ENCODE measurements around the gene RFPL3.

RFPL3 gene

DNA sequence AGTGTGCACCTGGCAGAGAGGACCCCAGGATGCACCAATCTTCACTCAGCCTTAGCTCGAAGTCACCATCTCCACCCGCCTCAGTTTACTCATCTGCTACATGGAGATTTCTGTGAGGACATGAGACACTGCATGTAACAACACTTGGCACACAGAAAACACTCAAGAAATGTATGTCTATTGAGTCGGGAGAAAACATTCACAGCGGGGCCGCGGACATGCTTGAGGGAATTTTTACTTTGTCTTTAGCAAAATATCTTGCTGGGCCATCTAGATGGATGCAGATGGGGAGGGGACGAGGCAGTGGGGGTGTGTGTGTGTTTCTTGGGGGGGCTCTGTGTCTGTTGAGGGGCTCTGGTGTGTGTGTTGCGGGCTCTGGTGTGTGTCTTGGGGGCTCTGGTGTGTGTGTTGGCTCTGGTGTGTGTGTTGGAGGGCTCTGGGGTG is 28.4 kb upstream of the RFPL3 start:
- Histone ChIP-seq H3K27me3 (ENCODE audit: control insufficient read depth, insufficient read depth, low read length) (no peaks in the 10 kb centered on the region), H3K9me3 (ENCODE audit: control insufficient read depth, insufficient read depth, low read length) (no peaks in the 10 kb centered on the region), H3K4me1 (ENCODE audit: control insufficient read depth, insufficient read depth, low read length) (peaks cover 5% of the 10 kb centered on the region; the same call in 1 of the 2 replicates), H3K36me3 (ENCODE audit: control insufficient read depth, insufficient read depth, low read length) (no peaks in the 10 kb centered on the region), H3K27ac (ENCODE audit: low read length) (no peak overlapping the region), H3K4me3 (ENCODE audit: low read length) (no peak overlapping the region)
- no CpG with 5 or more reads among the region's 8 CpGs for WGBS (ENCODE audit: insufficient coverage, insufficient read length)
- no peak for DNase-seq (ENCODE audit: low read depth, low spot score)

DNA sequence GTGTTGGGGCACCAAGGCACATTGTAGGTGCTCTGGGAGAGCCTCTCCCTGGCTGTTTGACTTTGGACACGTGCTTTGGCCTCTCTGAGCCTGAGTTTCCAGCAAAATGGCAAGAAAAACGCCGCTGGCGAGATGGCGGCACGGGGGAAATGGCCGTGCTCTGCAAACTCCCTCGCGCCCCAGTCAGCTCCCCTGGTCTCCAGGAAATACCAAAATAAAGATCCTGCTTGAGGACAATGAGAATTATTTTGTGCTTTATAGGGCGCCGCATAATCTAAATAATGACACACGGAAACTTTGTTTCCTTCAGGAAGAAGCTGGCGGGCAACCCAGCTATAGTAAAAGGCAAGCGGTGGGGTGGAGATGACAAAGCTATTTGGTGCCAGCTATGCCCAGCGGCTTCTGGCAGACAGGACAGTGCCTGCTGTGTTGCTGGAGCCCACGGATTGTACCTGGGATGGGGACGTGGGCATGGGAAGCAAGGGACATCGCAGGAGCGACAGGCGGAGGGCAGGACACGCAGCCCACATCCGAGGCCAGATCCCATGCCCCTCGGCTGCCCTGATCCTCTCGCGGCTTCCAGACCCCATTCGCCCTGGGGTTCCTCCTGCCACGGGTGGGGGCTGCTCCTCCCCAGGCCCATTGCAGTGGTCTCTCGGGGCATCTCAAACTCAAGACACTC is 26.3 kb upstream of the RFPL3 start:
- H3K9me3 ChIP-seq (ENCODE audit: control insufficient read depth, insufficient read depth, low read length) = no peaks in the 10 kb centered on the region
- WGBS (ENCODE audit: insufficient coverage, insufficient read length) = no CpG with 5 or more reads among the region's 28 CpGs
- 0 out of 2 replicates have a peak, but pooled peaks cover 2% of the 10 kb centered on the region for H3K4me1 ChIP-seq (ENCODE audit: control insufficient read depth, insufficient read depth, low read length)
- no peaks in the 10 kb centered on the region for H3K27me3 ChIP-seq (ENCODE audit: control insufficient read depth, insufficient read depth, low read length)
- DNase-seq (ENCODE audit: low read depth, low spot score) = no peak
- no peaks in the 10 kb centered on the region for H3K36me3 ChIP-seq (ENCODE audit: control insufficient read depth, insufficient read depth, low read length)
- H3K27ac ChIP-seq (ENCODE audit: low read length) = no peak overlapping the region
- H3K4me3 ChIP-seq (ENCODE audit: low read length) = no peak overlapping the region

DNA sequence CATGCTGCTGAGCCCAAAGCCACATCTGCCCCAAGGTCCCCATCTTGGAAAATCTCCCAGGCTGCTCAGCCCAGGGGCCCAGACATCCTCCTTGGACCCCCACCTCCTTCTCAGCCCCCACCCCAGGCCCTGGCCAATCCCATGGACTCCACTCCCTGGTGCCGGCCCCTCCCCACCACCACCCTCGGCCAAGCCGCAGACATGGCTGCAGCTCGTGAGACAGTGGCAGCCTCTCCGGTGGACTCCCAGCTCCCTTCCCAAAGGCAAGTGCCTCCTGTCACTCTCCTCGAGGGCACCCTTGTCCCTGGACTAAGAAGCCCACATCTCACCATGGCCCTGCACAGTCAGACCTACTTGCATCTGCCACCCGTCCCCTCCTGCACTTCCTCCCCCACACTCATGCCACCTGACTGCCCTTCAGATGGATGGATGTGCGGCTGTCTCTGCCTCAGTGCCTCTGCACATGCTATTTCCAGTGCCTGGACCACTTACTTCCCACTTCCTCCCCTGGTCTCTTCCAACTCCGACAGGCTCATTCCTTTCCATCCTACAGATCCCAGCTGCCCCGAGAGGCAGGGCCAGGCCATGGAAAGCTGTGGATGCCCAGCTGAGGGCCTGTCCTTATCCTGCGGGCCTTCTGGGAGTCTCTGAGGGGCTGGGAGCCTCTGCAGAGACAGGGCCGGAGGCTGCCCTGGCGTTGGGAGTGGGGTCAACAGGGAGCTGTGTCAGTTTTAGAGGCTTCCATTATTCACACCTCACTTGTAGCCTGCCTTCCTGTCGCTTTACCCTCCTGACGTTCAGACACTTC is 25.5 kb upstream of the RFPL3 start:
- no peak overlapping the region for H3K27ac ChIP-seq (ENCODE audit: low read length)

DNA sequence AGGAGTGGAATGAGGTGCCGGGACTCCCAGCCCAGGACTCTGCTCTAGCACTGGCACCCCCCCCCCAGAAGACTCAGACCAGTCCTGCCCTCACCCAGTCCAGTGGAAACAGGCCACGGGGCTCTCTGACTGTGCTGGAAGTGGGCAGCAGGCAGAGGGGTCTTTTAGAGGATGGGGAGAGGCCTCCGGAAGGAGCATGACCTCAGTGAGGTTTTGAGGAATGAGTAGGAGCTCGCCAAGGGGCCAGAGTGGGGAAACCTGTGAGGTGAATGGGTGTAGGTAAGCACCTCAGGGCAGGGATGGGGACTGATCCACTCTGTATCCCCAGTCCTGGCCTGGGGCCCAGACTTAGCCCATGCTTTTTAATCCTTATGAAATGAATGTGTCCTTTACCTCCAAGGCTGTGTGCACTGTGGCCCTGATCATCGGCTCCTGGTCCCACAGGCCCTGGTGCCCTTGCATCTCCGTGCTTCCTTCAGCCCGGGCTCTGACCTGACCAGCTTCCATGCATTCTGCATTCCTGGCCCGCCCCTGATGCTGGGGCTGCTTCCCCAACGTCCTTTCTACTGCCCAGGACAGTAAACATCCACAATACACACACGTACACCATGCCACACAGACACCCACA is 24.4 kb upstream of the RFPL3 start:
- no peaks in the 10 kb centered on the region for H3K36me3 ChIP-seq (ENCODE audit: control insufficient read depth, insufficient read depth, low read length)
- WGBS (ENCODE audit: insufficient coverage, insufficient read length) = no CpG with 5 or more reads among the region's 10 CpGs

More for the DNA sequence above, 25.5 kb upstream of the RFPL3 start:
- Histone ChIP-seq H3K27me3 (ENCODE audit: control insufficient read depth, insufficient read depth, low read length) (no peaks in the 10 kb centered on the region), H3K9me3 (ENCODE audit: control insufficient read depth, insufficient read depth, low read length) (no peaks in the 10 kb centered on the region), H3K4me3 (ENCODE audit: low read length) (no peak overlapping the region), H3K36me3 (ENCODE audit: control insufficient read depth, insufficient read depth, low read length) (no peaks in the 10 kb centered on the region), H3K4me1 (ENCODE audit: control insufficient read depth, insufficient read depth, low read length) (0 out of 2 replicates have a peak, but pooled peaks cover 2% of the 10 kb centered on the region)
- no peak for DNase-seq (ENCODE audit: low read depth, low spot score)
- WGBS (ENCODE audit: insufficient coverage, insufficient read length) = no CpG with 5 or more reads among the region's 15 CpGs

DNA sequence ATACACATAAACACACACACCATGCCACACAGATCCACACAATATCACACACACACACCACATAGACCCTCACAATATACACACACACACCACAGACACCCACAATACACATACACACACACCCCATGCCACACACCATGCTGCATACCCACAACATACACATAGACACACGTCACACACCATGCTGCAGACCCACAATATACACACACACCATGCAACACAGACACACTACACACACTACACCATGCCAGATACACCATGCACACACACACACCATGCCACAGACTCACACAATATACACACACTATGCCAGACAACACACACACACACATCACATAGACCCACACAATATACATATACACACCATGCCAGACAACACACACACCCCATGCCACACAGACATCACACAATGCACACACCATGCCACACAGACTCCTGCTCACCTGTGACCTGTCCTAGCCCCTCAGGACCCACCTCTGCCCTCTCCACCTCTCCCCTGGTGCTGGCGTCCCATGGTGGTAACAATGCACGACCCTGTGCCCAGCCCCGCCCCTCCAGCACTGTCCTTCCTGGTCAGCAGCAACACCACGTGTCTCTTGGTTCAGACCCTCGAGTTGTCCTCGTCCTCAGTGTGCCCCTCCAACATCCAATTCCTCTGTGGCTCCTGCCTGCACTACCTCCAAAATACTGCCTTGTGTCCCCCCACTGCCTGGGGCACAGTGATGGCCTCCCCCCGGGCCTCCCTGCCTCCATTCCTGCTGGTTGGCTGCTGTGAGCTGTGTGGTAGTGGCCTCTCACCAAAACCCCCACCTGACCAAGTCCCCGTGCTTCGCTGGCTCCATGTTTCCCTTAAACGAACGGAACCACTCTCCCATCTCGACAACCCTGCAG is 23.7 kb upstream of the RFPL3 start:
- Histone ChIP-seq H3K36me3 (ENCODE audit: control insufficient read depth, insufficient read depth, low read length) (no peaks in the 10 kb centered on the region), H3K4me1 (ENCODE audit: control insufficient read depth, insufficient read depth, low read length) (0 out of 2 replicates have a peak, but pooled peaks cover 2% of the 10 kb centered on the region), H3K9me3 (ENCODE audit: control insufficient read depth, insufficient read depth, low read length) (no peaks in the 10 kb centered on the region), H3K4me3 (ENCODE audit: low read length) (no peak overlapping the region), H3K27ac (ENCODE audit: low read length) (no peak overlapping the region), H3K27me3 (ENCODE audit: control insufficient read depth, insufficient read depth, low read length) (no peaks in the 10 kb centered on the region)
- no peak for DNase-seq (ENCODE audit: low read depth, low spot score)
- no CpG with 5 or more reads among the region's 13 CpGs for WGBS (ENCODE audit: insufficient coverage, insufficient read length)

More for the DNA sequence above, 24.4 kb upstream of the RFPL3 start:
- no peaks in the 10 kb centered on the region for H3K27me3 ChIP-seq (ENCODE audit: control insufficient read depth, insufficient read depth, low read length)
- no peaks in the 10 kb centered on the region for H3K9me3 ChIP-seq (ENCODE audit: control insufficient read depth, insufficient read depth, low read length)
- H3K27ac ChIP-seq (ENCODE audit: low read length) = no peak overlapping the region
- no peak for DNase-seq (ENCODE audit: low read depth, low spot score)
- H3K4me3 ChIP-seq (ENCODE audit: low read length) = no peak overlapping the region
- 0 out of 2 replicates have a peak, but pooled peaks cover 2% of the 10 kb centered on the region for H3K4me1 ChIP-seq (ENCODE audit: control insufficient read depth, insufficient read depth, low read length)

DNA sequence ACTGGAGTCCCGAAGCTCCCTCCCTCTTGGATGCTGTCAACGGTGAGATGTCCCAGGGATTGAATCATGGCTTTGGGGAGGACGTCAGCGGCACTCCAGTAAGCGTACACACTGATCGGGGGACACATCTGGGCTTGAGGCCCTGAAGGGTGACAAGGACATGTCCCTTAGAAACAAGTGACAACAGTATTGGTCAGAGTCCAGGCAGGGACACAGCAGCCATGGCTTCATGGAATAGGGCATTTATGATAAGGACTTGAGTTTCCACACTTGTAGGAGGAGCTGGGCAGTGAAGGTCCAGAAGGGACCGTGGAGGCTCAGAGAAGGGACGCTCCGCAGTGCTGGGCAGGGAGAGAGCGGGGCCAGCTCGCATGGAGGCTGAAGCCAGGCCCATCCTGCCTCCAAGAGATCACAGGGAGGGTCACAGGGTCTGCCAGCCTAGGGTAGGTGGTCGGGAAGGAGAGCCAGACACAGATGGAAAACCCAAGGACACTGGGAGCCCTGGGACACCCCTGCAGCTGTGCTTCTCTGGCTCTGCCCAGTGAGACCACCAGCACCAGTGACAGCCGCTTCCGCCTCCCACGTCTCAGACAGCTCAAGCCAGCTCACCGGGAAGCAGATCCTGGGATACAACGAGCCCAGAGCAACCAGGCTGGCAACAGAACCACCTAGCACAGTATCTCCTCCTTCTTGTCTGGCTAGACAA is 22.9 kb upstream of the RFPL3 start:
- WGBS (ENCODE audit: insufficient coverage, insufficient read length) = no CpG with 5 or more reads among the region's 17 CpGs
- Histone ChIP-seq H3K27me3 (ENCODE audit: control insufficient read depth, insufficient read depth, low read length) (no peaks in the 10 kb centered on the region), H3K9me3 (ENCODE audit: control insufficient read depth, insufficient read depth, low read length) (no peaks in the 10 kb centered on the region), H3K36me3 (ENCODE audit: control insufficient read depth, insufficient read depth, low read length) (no peaks in the 10 kb centered on the region), H3K4me1 (ENCODE audit: control insufficient read depth, insufficient read depth, low read length) (0 out of 2 replicates have a peak, but pooled peaks cover 2% of the 10 kb centered on the region), H3K27ac (ENCODE audit: low read length) (no peak overlapping the region), H3K4me3 (ENCODE audit: low read length) (no peak overlapping the region)
- no peak for DNase-seq (ENCODE audit: low read depth, low spot score)

DNA sequence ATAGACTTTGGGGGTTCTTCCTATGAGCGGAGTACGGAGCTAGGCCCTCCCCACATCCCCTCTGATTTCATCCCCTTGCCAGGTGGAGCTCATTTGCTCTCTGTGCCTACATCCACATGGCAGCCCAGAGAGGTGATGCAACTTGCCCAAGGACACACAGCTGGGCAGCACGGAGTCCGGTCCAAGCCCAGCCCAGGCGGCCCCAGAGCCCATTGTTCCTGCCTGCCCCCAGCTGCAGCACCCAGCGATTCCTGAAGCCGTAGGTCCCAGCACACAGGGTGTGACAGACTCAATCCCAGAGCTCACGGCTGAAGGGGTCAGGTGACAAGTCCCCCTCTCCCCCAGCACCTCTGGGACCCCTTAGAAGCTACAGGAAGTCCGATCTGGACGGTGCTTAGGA is 22.2 kb upstream of the RFPL3 start:
- Histone ChIP-seq H3K4me3 (ENCODE audit: low read length) (no peak overlapping the region), H3K4me1 (ENCODE audit: control insufficient read depth, insufficient read depth, low read length) (0 out of 2 replicates have a peak, but pooled peaks cover 2% of the 10 kb centered on the region), H3K9me3 (ENCODE audit: control insufficient read depth, insufficient read depth, low read length) (no peaks in the 10 kb centered on the region), H3K27ac (ENCODE audit: low read length) (no peak overlapping the region), H3K36me3 (ENCODE audit: control insufficient read depth, insufficient read depth, low read length) (no peaks in the 10 kb centered on the region), H3K27me3 (ENCODE audit: control insufficient read depth, insufficient read depth, low read length) (no peaks in the 10 kb centered on the region)
- DNase-seq (ENCODE audit: low read depth, low spot score) = no peak
- WGBS (ENCODE audit: insufficient coverage, insufficient read length) = no CpG with 5 or more reads among the region's 10 CpGs

DNA sequence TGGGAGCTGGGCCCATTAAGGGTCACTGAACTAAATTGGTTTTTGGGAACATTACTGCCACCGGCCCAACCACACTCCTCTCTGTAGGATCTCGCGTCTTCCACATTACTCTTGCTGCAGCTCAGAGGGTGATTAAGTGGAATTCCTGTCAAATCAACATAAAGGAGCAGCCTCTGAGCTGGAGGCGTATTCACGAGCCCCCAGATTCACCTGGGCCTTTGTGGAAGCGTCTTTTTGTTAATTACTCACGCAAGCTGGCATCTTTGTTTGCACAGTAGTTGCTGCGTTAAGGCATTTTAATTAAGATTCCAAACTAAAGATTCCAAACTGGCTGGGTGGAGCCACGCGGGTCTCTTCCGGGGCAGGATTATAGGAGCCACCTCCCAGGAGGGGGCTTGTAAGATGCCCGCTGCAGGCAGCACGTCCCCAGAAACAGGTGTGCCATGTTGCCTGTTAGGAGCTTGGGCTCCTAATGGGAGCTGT is 21.5 kb upstream of the RFPL3 start:
- Histone ChIP-seq H3K27ac (ENCODE audit: low read length) (no peak overlapping the region), H3K9me3 (ENCODE audit: control insufficient read depth, insufficient read depth, low read length) (no peaks in the 10 kb centered on the region), H3K4me3 (ENCODE audit: low read length) (no peak overlapping the region), H3K36me3 (ENCODE audit: control insufficient read depth, insufficient read depth, low read length) (no peaks in the 10 kb centered on the region), H3K27me3 (ENCODE audit: control insufficient read depth, insufficient read depth, low read length) (no peaks in the 10 kb centered on the region), H3K4me1 (ENCODE audit: control insufficient read depth, insufficient read depth, low read length) (0 out of 2 replicates have a peak, but pooled peaks cover 2% of the 10 kb centered on the region)
- DNase-seq (ENCODE audit: low read depth, low spot score) = no peak
- no CpG with 5 or more reads among the region's 13 CpGs for WGBS (ENCODE audit: insufficient coverage, insufficient read length)

DNA sequence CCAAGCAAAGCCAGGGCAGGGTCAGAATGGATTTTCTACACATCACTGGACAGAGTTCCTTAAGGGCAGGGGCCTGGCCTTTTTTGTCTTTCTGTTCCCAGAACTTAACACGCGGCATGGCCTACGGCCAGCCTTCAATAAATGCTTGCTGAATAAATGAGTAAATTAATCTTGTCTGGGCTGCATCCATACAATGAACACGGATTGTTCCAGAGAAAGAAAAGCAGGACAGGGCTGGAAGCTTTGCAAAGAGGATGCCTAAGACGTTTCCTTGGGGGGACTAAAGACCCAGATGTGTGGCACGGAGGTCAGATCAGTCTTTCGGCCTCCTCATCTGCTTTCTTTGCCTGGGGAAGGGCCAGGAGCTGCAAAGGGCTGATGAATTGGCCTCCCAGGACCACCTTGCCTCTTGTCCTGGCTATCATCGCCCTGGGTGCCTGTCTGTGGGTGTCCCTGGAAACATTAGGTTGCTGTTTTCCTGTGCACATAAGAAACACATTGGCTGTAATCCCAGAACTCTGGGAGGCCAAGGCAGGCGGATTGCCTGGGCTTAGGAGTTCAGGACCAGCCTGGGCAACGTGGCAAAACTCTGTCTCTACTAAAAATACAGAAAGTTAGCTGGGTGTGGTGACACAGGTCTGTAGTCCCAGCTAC is 20.8 kb upstream of the RFPL3 start:
- Histone ChIP-seq H3K4me3 (ENCODE audit: low read length) (no peak overlapping the region), H3K9me3 (ENCODE audit: control insufficient read depth, insufficient read depth, low read length) (no peaks in the 10 kb centered on the region), H3K27me3 (ENCODE audit: control insufficient read depth, insufficient read depth, low read length) (no peaks in the 10 kb centered on the region), H3K4me1 (ENCODE audit: control insufficient read depth, insufficient read depth, low read length) (0 out of 2 replicates have a peak, but pooled peaks cover 2% of the 10 kb centered on the region), H3K27ac (ENCODE audit: low read length) (no peak overlapping the region), H3K36me3 (ENCODE audit: control insufficient read depth, insufficient read depth, low read length) (no peaks in the 10 kb centered on the region)
- WGBS (ENCODE audit: insufficient coverage, insufficient read length) = no CpG with 5 or more reads among the region's 10 CpGs
- DNase-seq (ENCODE audit: low read depth, low spot score) = no peak
